SK-N-SH (cell line): ENCODE results near the gene GALNT5.

Experiments used
- CTCF ChIP-seq: fragments of 200-600 bp; sonication (generic); IDR thresholded peaks from 2 replicates; pipeline ENCODE4 v1.6.1; 2017; ENCODE audit warnings: antibody characterized with exemption, mild to moderate bottlenecking, moderate library complexity
- EP300 ChIP-seq, 2 experiments: IDR thresholded peaks; 2 replicates each; pipeline versions ENCODE4 v1.4.0 to v1.6.1; 2012; ENCODE audit warnings: borderline replicate concordance in 1 of 2, low read depth in 1 of 2, low read length in 1 of 2
- EZH2phosphoT487 ChIP-seq: fragments of 200-600 bp; sonication (generic); IDR thresholded peaks from 2 replicates; pipeline ENCODE4 v1.6.1; 2017; ENCODE audit warnings: low read depth, mixed run types, mild to moderate bottlenecking, antibody characterized with exemption, moderate library complexity, borderline replicate concordance
- FOXJ3 ChIP-seq: sonication (generic); formaldehyde crosslinking; IDR thresholded peaks from 2 replicates; pipeline ENCODE4 v1.5.1; 2020; ENCODE audit warnings: mild to moderate bottlenecking, missing genetic modification reagents
- GABPA ChIP-seq: IDR thresholded peaks from 2 replicates; pipeline ENCODE4 v1.4.0; 2012; ENCODE audit warnings: low read depth, mild to moderate bottlenecking
- GATA2 ChIP-seq: sonication (generic); formaldehyde crosslinking; IDR thresholded peaks from 2 replicates; pipeline ENCODE4 v1.5.0; 2020; ENCODE audit warnings: mild to moderate bottlenecking, missing genetic modification reagents
- MAX ChIP-seq: IDR thresholded peaks from 2 replicates; pipeline ENCODE4 v1.4.0; 2012; ENCODE audit warnings: low read depth
- RAD21 ChIP-seq: IDR thresholded peaks from 2 replicates; pipeline ENCODE4 v1.6.1; 2012; ENCODE audit warnings: mild to moderate bottlenecking, low read length
- SIN3A ChIP-seq: IDR thresholded peaks from 2 replicates; pipeline ENCODE4 v1.6.1; 2012; ENCODE audit warnings: low read depth, mild to moderate bottlenecking, low read length, moderate library complexity, borderline replicate concordance
- TAF1 ChIP-seq: IDR thresholded peaks from 2 replicates; pipeline ENCODE4 v1.6.1; 2012; ENCODE audit warnings: low read depth, mild to moderate bottlenecking, low read length, moderate library complexity, borderline replicate concordance
- USF2 ChIP-seq: fragments of 150-350 bp; IDR thresholded peaks from 2 replicates; pipeline ENCODE4 v1.6.1; 2017; ENCODE audit warnings: antibody characterized with exemption, low read length, low read depth, borderline replicate concordance

- no peak for TF ChIP-seq RAD21
- no peak for TF ChIP-seq CTCF
- TF ChIP-seq FOXJ3 (CRISPR knock-in tag): no peak
- TF ChIP-seq SIN3A: no peak
- no peak for TF ChIP-seq TAF1
- TF ChIP-seq GATA2 (CRISPR knock-in tag): no peak
- TF ChIP-seq USF2: no peak
- TF ChIP-seq EZH2phosphoT487: no peak
- TF ChIP-seq MAX: no peak
- TF ChIP-seq GABPA: no peak
- no peak for TF ChIP-seq EP300 (IDR thresholded peaks at IDR 0.05; ENCODE audit: borderline replicate concordance in 1 of 2, low read depth in 1 of 2, low read length in 1 of 2)
Observed at GRCh38 chr2:157318884-157319283, 61.4 kb downstream of the GALNT5 start.
